MG63 (cell line): ENCODE data around the gene CCDC177. TPM values are rescaled to one million over a fixed set of nuclear protein-coding genes. Genes with fewer than 3 reads are reported as not detected.

ENCODE experiments used
- DNase-seq: peaks from one replicate; pipeline ENCODE4 v3.0.0-alpha.2; 2020
- H3K27me3 ChIP-seq: fragments of 250-450 bp; sonication (Bioruptor Pico); 2 replicates; pipeline ENCODE4 v1.5.1; 2020; ENCODE audit warnings: mild to moderate bottlenecking, moderate library complexity
- H3K36me3 ChIP-seq: fragments of 250-450 bp; sonication (Bioruptor Pico); 2 replicates; pipeline ENCODE4 v1.5.1; 2020; ENCODE audit warnings: mild to moderate bottlenecking, moderate library complexity
- H3K4me3 ChIP-seq: fragments of 250-450 bp; sonication (Bioruptor Pico); 2 replicates; pipeline ENCODE4 v1.5.1; 2020; ENCODE audit warnings: mild to moderate bottlenecking, moderate library complexity
- H3K9me3 ChIP-seq: fragments of 250-450 bp; sonication (Bioruptor Pico); 2 replicates; pipeline ENCODE4 v1.5.1; 2020; ENCODE audit warnings: mild to moderate bottlenecking, moderate library complexity
- total RNA-seq: library from RNA; depleted of rRNA; stranded (reverse); fragments of >200 nt; shearing (Covaris generic); gene quantifications from 2 replicates; pipeline ENCODE4 v1.2.3, GENCODE V29; 2014; ENCODE audit warnings: low replicate concordance; rRNA removed

The CCDC177 gene
- not detected in 2 replicates for total RNA-seq

DNA sequence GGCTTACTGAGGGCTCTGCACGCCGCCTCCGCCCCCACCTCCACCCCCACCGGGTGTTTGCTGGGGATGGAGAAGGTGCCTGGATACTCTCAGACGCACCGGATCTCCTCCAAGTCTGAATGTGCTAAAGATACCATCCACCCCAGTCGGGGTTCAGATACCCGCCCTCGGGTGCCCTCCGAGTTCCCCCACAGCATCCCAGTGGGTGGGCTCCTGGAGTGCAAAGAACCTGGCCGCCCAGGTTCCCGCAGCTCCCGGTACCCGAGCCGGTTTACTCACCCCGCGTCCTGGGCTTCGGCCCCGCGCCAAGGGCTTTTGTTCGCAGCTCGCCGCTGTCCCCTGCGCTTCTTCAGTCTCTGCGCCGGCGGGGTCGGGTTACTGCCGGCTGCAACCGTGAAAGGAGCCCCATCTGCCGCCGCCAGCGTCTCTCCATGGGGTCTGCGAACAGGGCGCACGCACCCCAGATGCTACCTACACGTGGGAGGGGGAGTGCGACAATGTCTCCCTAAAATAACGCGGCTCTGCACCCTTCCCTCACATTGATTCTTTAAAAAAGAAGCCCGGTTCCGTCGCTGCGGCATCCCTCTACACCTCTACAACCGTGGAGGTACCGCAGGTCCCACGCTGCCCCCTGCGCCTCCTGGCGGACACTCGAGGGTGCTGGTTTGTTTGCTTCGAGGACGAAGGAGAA lies at the start of gene CCDC177:
Gene CCDC177 (minus strand): TSS at position 609 of the 691 bp plus-strand sequence. CDS start 1,249 bp downstream, outside the sequence.
- Histone ChIP-seq H3K9me3 (no peaks in the 10 kb centered on the region), H3K4me3 (no peak within 1 kb of the TSS), H3K36me3 (no peaks in the 10 kb centered on the region), H3K27me3 (peaks cover 32% of the 10 kb centered on the region)
- peak; percentile 31 for DNase-seq

DNA sequence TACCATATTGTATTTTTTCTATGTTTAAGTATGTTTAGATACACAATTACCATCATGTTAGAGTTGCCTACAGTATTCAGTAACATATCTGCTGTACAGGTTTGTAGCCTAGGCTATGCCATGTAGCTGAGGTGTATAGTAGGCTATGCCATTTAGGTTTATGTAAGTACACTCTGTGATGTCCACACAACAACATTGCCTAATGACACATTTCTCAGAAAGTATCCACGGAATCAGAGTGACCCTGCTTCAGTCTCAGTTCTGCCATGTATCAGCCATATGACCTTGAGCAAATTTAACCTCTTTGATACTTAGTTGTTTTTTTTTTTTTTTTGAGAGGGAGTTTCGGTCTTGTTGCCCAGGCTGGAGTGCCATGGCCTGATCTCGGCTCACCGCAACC lies 49.5 kb upstream of the CCDC177 start:
- DNase-seq, result no peak
- Histone ChIP-seq H3K36me3 (no peaks in the 10 kb centered on the region), H3K27me3 (no peaks in the 10 kb centered on the region), H3K9me3 (no peaks in the 10 kb centered on the region), H3K4me3 (no peak overlapping the region)

DNA sequence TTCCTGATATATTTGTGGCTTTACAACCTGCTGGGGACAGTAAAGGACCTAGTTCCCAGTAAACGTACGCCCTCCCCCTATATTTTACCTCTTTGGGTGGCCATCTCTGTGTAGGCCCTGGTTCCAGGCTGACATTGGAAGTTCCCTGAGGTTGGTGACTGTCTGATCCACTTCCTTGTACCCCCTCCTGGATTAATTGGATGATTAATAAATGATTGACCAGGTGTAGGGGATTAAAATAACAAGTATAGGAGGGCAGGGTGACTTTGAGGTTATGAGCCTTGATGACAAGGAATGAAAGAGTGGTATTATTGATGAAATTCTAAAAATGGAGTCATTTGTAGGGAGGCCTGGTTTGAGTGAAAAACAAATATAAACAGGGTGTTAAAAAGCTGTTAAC lies 46.3 kb upstream of the CCDC177 start:
- Histone ChIP-seq H3K36me3 (no peaks in the 10 kb centered on the region; the same call in 1 of the 2 replicates), H3K27me3 (no peaks in the 10 kb centered on the region), H3K9me3 (no peaks in the 10 kb centered on the region), H3K4me3 (no peak overlapping the region)
- no peak for DNase-seq

DNA sequence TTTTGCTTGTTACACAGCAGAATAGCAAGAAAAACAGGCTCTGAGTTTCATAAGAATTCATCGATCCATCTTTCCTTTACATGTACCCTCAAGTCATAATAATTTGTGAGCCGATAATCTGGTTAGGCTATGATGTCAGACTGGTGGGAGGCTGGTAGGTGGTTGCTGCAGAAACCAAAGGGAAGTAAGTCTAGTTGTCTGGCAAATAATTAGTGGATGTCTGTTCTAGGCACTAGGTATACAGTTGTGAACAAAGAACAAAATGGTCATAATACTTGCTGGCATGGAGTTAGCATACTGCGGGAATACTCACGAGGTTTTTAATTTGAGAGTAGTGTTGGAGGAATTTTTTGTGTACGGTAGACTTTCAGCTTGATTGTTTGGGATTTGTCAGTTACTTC lies 45.5 kb upstream of the CCDC177 start:
- DNase-seq, result no peak
- Histone ChIP-seq H3K9me3 (no peaks in the 10 kb centered on the region), H3K4me3 (no peak overlapping the region), H3K27me3 (no peaks in the 10 kb centered on the region), H3K36me3 (no peaks in the 10 kb centered on the region; the same call in 1 of the 2 replicates)

DNA sequence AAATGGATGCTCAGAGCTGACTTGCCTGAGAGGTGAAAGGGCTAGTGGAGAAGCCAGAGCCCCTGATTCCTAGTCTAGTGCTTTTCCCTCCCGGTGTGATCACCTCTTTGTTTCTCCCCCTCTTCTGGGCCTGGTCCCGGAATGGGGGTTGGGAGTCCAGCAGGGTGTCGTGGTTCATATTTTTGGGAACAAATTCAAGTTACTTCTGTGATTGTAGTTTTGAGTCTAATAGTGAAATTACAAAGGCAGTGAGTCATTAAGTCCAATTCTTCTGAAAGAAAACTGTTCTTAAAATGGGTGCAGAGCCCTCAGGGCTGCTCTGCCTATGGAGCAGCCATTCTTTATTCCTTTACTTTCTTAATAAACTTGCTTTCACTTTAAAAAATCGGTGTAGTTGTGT lies 44.3 kb upstream of the CCDC177 start:
- no peak for DNase-seq
- H3K27me3 ChIP-seq, result no peaks in the 10 kb centered on the region
- H3K9me3 ChIP-seq, result no peaks in the 10 kb centered on the region
- no peak overlapping the region for H3K4me3 ChIP-seq
- H3K36me3 ChIP-seq, result no peaks in the 10 kb centered on the region; the same call in 1 of the 2 replicates

DNA sequence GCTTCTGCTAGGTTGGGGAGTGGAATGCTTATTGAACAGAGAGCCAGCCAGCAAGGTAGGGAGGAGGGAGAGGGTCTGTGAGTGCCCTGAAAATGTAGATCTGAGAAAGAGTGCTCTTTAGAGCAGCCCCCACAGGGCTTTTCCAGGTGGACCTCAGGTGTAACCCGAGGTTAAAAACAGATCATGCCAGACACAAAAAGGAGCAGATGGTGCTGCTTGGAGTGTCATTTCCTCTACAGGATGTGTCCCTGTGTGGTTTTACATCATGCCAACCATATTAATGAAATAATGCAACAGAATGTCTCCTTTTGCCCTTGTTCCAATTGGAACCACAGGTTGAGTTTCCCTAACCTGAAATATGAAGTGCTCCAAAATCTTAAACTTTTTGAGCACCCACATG lies 43.1 kb upstream of the CCDC177 start:
- no peak overlapping the region for H3K4me3 ChIP-seq
- H3K27me3 ChIP-seq, result no peaks in the 10 kb centered on the region
- DNase-seq, result no peak
- no peaks in the 10 kb centered on the region for H3K9me3 ChIP-seq
- no peaks in the 10 kb centered on the region; the same call in 1 of the 2 replicates for H3K36me3 ChIP-seq

DNA sequence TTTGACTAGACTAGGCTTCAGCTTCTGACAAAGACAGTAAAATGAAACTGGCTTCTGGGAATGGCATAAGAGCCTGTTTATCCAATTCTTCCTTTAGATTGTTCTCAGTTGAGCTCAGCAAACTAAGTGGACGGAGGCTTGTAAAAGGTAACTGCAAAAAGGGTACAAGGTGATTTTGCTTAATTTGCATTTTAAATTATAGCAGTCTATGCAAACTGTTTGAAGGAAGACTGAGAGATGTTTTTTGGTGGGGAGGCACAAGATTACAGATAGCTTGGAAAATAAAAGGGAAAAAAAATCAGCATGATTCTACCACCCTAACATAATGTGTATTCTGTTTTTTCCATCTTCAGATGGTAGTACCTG lies 41.7 kb upstream of the CCDC177 start:
- Histone ChIP-seq H3K36me3 (no peaks in the 10 kb centered on the region; the same call in 1 of the 2 replicates), H3K4me3 (no peak overlapping the region), H3K9me3 (no peaks in the 10 kb centered on the region), H3K27me3 (no peaks in the 10 kb centered on the region)
- DNase-seq, result no peak

DNA sequence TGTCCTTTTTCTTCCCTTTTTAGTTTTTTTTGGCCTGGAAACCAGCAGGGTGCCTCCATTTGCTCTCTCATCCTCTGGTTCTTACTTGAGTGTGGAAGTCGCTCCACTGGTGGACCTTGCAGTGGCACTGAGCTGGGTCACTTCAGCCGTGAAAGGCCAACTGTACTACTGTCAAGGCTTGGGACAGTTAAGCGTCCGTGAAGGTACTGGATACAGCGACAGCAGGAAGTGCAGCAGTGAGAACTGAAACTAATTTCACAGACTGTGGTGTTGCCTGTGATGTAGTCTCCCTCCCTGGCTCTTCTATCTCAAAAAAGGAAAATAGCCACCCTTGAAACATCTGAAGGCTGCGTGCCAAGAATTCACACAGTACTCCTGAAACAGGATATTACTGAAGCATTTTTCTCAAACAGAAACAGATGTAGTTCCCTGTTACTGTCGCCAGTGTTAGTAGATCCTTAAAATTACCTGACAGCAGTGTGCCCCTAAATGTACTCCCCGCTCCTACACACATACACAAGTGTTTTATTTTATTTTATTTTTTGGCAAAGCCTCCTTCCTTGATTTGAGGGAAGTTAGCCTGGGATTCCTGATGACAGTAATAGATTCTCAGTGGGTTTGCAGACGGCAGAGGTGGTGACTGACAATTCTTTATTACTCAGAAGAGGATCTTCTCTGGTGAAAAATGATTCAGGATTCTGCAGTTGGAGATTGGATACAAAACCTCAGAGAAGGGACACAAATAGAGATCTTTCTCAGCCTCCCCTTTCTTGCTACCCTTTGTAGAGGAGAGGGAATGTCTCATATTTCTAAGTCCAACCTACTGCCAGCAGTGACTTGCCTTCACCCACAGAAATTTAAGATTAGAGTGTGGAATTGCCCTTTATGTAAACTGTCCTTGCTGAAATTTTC lies 41.1 kb upstream of the CCDC177 start:
- H3K27me3 ChIP-seq, result no peaks in the 10 kb centered on the region
- no peaks in the 10 kb centered on the region; the same call in 1 of the 2 replicates for H3K36me3 ChIP-seq
- DNase-seq, result peak; percentile 42
- no peak overlapping the region for H3K4me3 ChIP-seq
- H3K9me3 ChIP-seq, result no peaks in the 10 kb centered on the region

DNA sequence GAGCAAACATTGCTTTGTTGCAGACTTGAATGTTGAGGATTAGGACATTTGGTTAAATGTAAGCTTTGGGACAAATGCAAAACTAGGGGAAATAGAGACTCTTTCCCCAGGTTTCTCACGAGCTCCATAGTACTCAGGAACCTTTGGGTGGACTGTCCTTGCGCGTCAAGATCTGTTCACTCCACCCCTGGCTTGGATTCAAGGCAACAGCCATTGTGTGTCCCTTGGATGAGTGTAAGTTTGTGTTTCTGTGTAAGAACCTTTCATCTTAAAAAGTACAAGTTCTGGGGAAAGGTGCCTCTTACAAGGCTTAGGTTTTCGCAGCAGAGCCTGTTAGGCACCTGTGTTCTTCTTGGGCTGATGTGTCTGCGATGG lies 40.4 kb upstream of the CCDC177 start:
- Histone ChIP-seq H3K27me3 (no peaks in the 10 kb centered on the region), H3K4me3 (no peak overlapping the region), H3K36me3 (no peaks in the 10 kb centered on the region; the same call in 1 of the 2 replicates), H3K9me3 (no peaks in the 10 kb centered on the region)
- no peak for DNase-seq

DNA sequence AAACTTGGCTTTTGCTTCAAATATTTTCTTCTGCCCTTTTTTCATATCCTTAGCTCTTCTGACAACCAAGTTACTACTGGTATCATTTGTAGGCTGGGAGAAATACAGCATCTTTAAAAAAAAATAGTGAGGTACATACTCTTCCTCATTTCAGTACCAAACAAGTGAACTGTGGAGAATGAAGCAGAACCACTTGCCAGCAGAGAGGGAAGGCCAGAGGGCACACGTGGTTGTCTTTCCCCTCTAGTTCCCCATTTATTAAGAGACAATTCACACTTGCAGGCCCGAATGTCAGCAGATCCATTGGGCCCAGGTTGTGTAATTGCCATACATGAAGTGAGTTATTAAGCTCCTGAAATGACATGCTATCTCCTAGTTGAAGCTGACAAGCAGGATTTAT lies 39.9 kb upstream of the CCDC177 start:
- DNase-seq, result no peak
- Histone ChIP-seq H3K4me3 (no peak overlapping the region), H3K27me3 (no peaks in the 10 kb centered on the region), H3K36me3 (no peaks in the 10 kb centered on the region; the same call in 1 of the 2 replicates), H3K9me3 (no peaks in the 10 kb centered on the region)

DNA sequence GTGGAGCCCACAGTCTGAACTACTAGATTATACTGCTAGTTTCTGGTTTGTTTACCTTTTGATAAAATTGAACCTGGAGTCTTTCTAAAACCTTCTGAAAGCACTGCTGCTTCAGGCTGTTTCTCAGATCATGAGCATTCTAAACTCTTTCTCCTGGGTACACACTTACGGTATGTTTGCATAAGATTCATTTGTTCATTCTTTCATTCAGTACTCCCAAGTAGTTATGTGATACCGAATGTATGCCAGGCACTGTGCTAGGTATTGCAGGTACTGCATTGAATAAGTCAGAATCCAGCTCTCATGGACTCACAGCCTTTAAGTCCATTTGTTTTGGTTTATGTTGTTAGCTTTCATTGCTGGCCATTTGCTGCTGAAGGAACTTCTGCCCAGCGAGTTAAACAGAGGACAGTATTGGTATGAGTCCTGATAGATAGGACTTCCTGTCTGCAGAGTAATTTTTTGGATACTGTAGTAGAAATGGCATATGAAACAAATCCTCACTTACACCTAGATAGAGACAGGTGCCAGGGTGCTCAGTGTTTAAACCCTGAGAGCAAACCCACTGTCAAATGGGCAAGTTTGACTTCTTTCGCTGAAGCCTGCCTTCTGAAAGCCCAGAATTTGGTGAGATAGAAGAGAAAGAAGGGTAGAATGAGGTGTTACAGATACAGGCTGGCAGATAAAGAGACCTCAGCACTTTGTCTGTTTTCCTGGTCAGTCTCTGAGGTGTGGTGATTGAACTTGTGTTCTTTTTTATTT lies 38.8 kb upstream of the CCDC177 start:
- Histone ChIP-seq H3K36me3 (no peaks in the 10 kb centered on the region; the same call in 1 of the 2 replicates), H3K27me3 (no peaks in the 10 kb centered on the region), H3K4me3 (no peak overlapping the region), H3K9me3 (no peaks in the 10 kb centered on the region)
- no peak for DNase-seq

DNA sequence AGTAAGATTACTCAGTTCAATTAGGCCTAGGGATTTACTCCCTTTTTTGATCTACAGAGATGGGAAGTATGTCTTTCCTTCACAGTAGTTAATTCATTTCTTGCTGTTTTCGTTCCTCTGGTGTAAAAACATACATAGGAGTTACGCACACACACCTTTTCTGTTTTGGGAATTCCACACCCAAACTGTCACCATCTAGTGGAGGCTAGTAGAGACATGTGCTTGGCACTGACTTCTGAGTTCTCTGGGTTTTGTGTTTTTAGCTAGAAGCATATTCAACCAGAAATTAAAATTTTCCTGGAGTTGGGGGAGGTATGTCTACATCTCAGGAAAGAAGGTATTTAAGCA lies 38.1 kb upstream of the CCDC177 start:
- no peaks in the 10 kb centered on the region for H3K27me3 ChIP-seq
- H3K9me3 ChIP-seq, result no peaks in the 10 kb centered on the region
- DNase-seq, result no peak
- H3K4me3 ChIP-seq, result peak overlapping the region; percentile 56
- H3K36me3 ChIP-seq, result no peaks in the 10 kb centered on the region; the same call in 1 of the 2 replicates

DNA sequence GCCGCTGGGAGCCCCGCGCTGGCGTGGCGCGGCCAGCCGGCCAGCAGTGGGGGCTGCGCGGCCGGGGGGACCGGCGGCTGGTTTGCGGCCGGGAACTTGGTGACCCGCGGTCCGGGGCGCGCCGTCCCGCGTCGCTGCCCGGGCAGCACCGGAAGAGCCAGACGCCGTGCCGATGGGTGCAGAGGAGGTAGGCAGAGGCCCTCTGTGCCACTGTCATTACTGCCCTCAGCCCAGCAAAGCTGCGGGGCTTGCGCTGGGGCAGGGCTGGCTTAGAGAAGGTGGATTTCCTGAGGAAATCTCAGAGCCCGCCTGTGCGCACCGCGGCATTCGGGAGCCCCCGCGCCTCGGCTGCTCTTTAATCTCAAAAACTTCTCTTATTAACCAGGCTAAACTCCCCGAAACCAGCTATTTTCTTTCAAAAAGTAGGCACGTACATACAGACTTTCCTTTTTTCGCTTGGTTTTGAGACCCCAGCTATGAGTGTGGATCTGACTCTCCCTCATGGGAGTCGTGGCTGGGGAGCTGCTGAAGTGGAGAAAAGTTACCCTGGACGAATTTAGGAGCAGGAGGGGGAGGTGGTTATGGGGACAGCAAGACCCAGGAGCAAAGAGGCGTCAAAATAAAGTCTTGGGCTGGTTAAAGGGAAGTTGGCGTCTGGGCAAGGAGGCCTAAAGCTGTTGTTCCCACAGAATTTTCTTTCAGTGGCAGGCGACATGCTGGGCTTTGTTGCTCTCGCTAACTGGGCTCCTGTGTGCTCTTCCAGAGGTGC lies 37.5 kb upstream of the CCDC177 start:
- DNase-seq, result peak; percentile 37
- no peaks in the 10 kb centered on the region; the same call in 1 of the 2 replicates for H3K36me3 ChIP-seq
- no peaks in the 10 kb centered on the region for H3K9me3 ChIP-seq
- no peaks in the 10 kb centered on the region for H3K27me3 ChIP-seq
- H3K4me3 ChIP-seq, result peak overlapping the region; percentile 56

DNA sequence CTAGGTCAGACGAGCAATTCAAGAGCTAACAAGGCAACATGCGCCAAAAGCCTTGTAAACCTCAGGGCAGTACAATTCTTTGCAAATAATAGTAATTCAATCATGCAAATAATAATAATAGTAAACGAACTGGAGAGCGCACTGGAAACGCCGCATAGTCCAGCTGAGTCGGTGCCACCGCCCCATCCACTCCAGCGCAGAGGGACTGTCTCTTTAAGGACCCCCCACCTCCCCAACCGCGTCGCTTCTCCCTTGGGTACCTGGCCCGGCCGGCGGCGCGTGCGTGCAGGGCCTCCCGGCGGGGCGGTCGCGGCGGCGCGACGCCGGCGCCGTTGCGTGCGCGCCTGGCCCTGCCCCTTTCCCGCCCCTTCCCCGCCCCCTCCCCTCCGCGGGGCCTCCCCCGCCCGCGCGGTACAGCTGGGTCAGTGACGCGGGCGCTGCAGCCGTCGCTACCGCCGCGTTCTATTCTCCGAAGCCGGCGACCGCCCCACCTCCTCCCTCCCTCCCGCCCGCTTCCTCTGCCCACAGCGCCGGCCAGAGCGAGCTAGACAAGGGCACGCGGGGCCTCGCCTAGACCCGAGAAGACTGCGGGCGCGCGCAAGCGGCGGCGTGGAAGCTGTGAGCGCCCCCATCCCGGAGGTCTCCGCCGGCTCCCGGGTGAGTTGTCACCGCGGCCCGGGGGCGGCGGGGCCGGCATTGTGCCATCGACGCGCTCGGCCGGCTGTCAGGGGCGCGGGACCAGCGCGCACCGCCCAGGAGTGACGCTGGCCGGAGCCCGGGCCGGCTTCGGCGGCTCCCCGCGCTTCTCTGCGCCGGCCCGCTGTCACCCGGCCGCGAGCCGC lies 36.7 kb upstream of the CCDC177 start, which contains the start of gene SUSD6:
Gene SUSD6 (plus strand): TSS at position 425 of the 842 bp plus-strand sequence. CDS start 46,997 bp downstream, outside the sequence.
- Histone ChIP-seq H3K9me3 (no peaks in the 10 kb centered on the region), H3K36me3 (no peaks in the 10 kb centered on the region), H3K27me3 (no peaks in the 10 kb centered on the region), H3K4me3 (peak within 1 kb of the TSS; percentile 56)
- peak; percentile 84 for DNase-seq

DNA sequence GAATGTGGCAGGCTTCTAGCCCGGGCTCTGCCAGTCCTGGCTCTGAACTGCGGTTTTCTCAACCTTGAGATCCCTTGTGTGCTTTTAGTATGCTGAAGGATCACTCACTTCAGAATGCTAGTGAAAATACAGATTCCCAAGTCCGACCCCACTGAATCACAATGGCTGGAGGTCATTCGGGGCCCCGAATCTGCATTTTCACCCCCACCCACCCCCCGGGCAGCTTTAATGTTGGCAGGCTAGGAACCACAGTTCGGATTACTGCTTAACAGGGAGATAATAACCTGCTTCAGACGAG lies 36.2 kb upstream of the CCDC177 start:
- no peaks in the 10 kb centered on the region for H3K9me3 ChIP-seq
- peak overlapping the region; percentile 56 for H3K4me3 ChIP-seq
- H3K27me3 ChIP-seq, result no peaks in the 10 kb centered on the region
- no peaks in the 10 kb centered on the region for H3K36me3 ChIP-seq
- no peak for DNase-seq
